CD4-positive, alpha-beta memory T cell (primary cell): ENCODE measurements around the gene BRD1. TPM values are rescaled to one million over a fixed set of nuclear protein-coding genes. Genes with fewer than 3 reads are reported as not detected.
A peak's percentile ranks its signal among the peaks of the same experiment; 100 is the strongest.

Source experiments
- CTCF ChIA-PET: fragments of 350-600 bp; sonication (Branson Sonifier 250); formaldehyde crosslinking; loops from one replicate; lab custom pipeline; 2021; ENCODE audit warnings: inconsistent platforms; ENCODE audit not compliant: partially characterized antibody; lab: Charles Lee
- POLR2A ChIA-PET: fragments of 350-600 bp; sonication (Branson Sonifier 250); formaldehyde crosslinking; loops from one replicate; lab custom pipeline; 2021; ENCODE audit not compliant: partially characterized antibody; lab: Charles Lee
- DNase-seq, 5 donors: peaks; one replicate each; pipeline versions ENCODE4 v3.0.0 to v3.0.0-alpha.2; 2020 to 2022; ENCODE audit warnings: mixed read lengths in 1 of 5
- H3K27ac ChIP-seq: one replicate; pipeline ENCODE4 v1.7.0; 2013; ENCODE audit warnings: low read depth, low read length
- H3K27me3 ChIP-seq: 2 replicates; pipeline ENCODE4 v1.7.0; 2013; ENCODE audit warnings: mild to moderate bottlenecking, low read length, moderate library complexity; ENCODE audit not compliant: insufficient read depth
- H3K36me3 ChIP-seq: 2 replicates; pipeline ENCODE4 v1.7.0; 2013; ENCODE audit warnings: mild to moderate bottlenecking, low read length, moderate library complexity; ENCODE audit not compliant: insufficient read depth
- H3K4me1 ChIP-seq: 2 replicates; pipeline ENCODE4 v1.7.0; 2013; ENCODE audit warnings: mild to moderate bottlenecking, low read length, moderate library complexity; ENCODE audit not compliant: insufficient read depth
- H3K4me3 ChIP-seq, 2 donors: one replicate each; pipeline ENCODE4 v1.7.0; 2013; ENCODE audit warnings: low read length in 2 of 2, mild to moderate bottlenecking in 1 of 2
- H3K9me3 ChIP-seq, 2 donors: one replicate each; pipeline ENCODE4 v1.7.0; 2013; ENCODE audit warnings: low read length in 2 of 2, control low read depth in 1 of 2; ENCODE audit not compliant: control insufficient read depth in 1 of 2
- H3K27ac Mint-ChIP-seq, 7 donors: one replicate each; pipeline ENCODE4 v1.8.0; 2020 to 2021; ENCODE audit warnings: mixed read lengths in 7 of 7, mild to moderate bottlenecking in 6 of 7, inconsistent platforms in 3 of 7, moderate library complexity in 3 of 7
- H3K27me3 Mint-ChIP-seq, 2 donors: one replicate each; pipeline ENCODE4 v1.8.0; 2020 to 2021; ENCODE audit warnings: mixed read lengths in 2 of 2
- H3K36me3 Mint-ChIP-seq, 2 donors: one replicate each; pipeline ENCODE4 v1.8.0; 2020 to 2021; ENCODE audit warnings: mixed read lengths in 2 of 2, inconsistent platforms in 1 of 2, mild to moderate bottlenecking in 1 of 2
- H3K4me1 Mint-ChIP-seq, 4 donors: one replicate each; pipeline ENCODE4 v1.8.0; 2020 to 2021; ENCODE audit warnings: mixed read lengths in 4 of 4, mild to moderate bottlenecking in 1 of 4
- H3K4me3 Mint-ChIP-seq, 8 donors: one replicate each; pipeline ENCODE4 v1.8.0; 2020 to 2021; ENCODE audit warnings: mixed read lengths in 8 of 8, mild to moderate bottlenecking in 7 of 8, moderate library complexity in 6 of 8, inconsistent platforms in 3 of 8
- H3K9me3 Mint-ChIP-seq, 8 donors: one replicate each; pipeline ENCODE4 v1.8.0; 2020 to 2021; ENCODE audit warnings: mixed read lengths in 8 of 8, mild to moderate bottlenecking in 5 of 8, inconsistent platforms in 3 of 8, moderate library complexity in 1 of 8
- intact Hi-C: fragments of 100-400 bp; cut with micrococcal nuclease; formaldehyde crosslinking; loops from one replicate; pipeline ENCODE4 v1.15.1; 2023
- polyA plus RNA-seq, 2 donors: library from polyadenylated mRNA; unstranded; fragments of 300-500 nt; fragmentation: Illumina TruSeq; gene quantifications; one replicate each; pipeline ENCODE4 v1.2.3, GENCODE V29; 2021
- total RNA-seq, 2 experiments: library from RNA; stranded (reverse); gene quantifications; one replicate each; pipeline ENCODE4 v1.2.3, GENCODE V29; 2021

Gene BRD1
- total and polyA plus RNA-seq, 4 experiments from 2014 or later = 0.94 to 88.1 (median 44.6) TPM

- H3K4me3 Mint-ChIP-seq = no peak overlapping the region
- H3K9me3 ChIP-seq = no peaks in the 10 kb centered on the region
- no peak overlapping the region for H3K4me3 ChIP-seq
- H3K27me3 Mint-ChIP-seq = no peaks in the 10 kb centered on the region
- POLR2A ChIA-PET = no interaction called here
- H3K4me1 ChIP-seq = peaks cover 10% of the 10 kb centered on the region
- H3K4me1 Mint-ChIP-seq = peaks cover 17 to 48% (median 23%) of the 10 kb centered on the region in 4 donors
- DNase-seq = no peak
- peaks cover 44 to 70% of the 10 kb centered on the region in 2 donors for H3K36me3 Mint-ChIP-seq
- H3K27me3 ChIP-seq = no peaks in the 10 kb centered on the region
- CTCF ChIA-PET = interaction anchor here (1.8 kb wide), 1 partner anchor 233 kb away, joined by 4 read pairs; no protein-coding TSS in a partner anchor
- H3K36me3 ChIP-seq = peaks cover 60% of the 10 kb centered on the region
- no peaks in the 10 kb centered on the region for H3K9me3 Mint-ChIP-seq
- H3K27ac Mint-ChIP-seq = peak overlapping the region in 2 of 7 donors; percentile 62 to 70
- intact Hi-C loops = no loop called here
- H3K27ac ChIP-seq = no peak overlapping the region
These were observed 30.0 kb downstream of the BRD1 start for GRCh38 chr22:49797706-49798105.

DNA sequence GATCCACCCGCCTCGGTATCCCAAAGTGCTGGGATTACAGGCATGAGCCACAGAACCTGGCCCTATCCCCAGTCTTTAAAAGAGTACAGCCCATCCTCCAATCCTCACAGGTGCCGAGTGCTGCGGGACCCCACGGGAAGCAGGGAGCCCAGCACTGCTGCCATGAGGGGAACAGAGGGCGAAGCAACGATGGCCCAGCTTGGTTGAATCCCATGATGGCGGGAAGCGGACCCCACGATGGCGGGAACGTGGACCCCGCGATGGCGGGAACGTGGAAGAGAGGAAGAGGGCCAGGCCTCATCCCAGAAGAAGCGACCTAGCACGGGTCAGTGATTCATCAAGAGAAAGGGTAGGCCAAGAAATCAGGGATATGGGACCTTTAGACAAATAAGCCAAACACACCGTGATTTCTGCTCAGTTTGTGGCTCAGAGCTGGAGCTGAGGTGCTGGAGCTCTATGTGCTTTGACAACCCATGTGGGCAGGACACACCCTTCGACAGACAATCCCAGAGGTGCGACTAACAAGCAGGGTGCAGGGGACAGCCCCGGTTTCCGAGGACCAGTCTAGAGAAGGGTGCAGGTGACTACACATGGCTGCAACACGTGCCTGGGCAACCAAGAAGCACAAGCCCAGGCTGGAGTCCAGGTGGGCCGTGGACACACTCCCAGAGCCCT is 30.9 kb downstream of the BRD1 start:
- Mint-ChIP-seq H3K4me1 (peaks cover 14 to 51% (median 25%) of the 10 kb centered on the region in 4 donors), H3K9me3 (no peaks in the 10 kb centered on the region), H3K4me3 (no peak overlapping the region), H3K27ac (peak overlapping the region in 4 of 7 donors; percentile 46 to 72 (median 69)), H3K27me3 (no peaks in the 10 kb centered on the region), H3K36me3 (peaks cover 46 to 75% of the 10 kb centered on the region in 2 donors)
- Histone ChIP-seq H3K27me3 (no peaks in the 10 kb centered on the region), H3K36me3 (peaks cover 68% of the 10 kb centered on the region), H3K27ac (no peak overlapping the region), H3K4me1 (peaks cover 12% of the 10 kb centered on the region), H3K9me3 (no peaks in the 10 kb centered on the region), H3K4me3 (no peak overlapping the region)
- no peak for DNase-seq
- intact Hi-C loops = no loop called here
- CTCF ChIA-PET = interaction anchor here (1.8 kb wide), 1 partner anchor 234 kb away, joined by 4 read pairs; no protein-coding TSS in a partner anchor
- POLR2A ChIA-PET = interaction anchor here (0.6 kb wide), 1 partner anchor 42 kb away, joined by 3 read pairs; no protein-coding TSS in a partner anchor

DNA sequence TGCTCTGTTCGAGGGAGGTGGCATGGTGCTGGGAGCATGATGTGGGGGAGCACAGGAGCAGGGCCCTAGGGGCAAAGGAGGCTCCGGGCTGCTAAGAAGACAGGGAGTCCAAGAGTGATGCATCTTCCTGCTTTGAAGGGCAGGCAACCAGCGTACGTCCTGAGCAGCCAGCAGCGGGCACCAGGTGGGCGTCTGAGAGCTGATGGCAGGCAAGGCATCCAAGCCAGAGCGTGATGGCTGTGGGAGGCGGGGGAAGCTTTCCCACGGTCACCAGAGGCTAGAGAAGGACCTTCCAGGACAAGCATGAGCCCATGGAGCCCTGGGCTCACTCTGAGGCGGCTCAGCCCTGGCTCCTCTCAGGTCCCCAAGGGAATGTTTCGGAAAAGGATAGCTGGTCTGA is 32.2 kb downstream of the BRD1 start:
- H3K27me3 ChIP-seq = no peaks in the 10 kb centered on the region
- ChIA-PET POLR2A (no interaction called here), CTCF (no interaction called here)
- H3K27me3 Mint-ChIP-seq = no peaks in the 10 kb centered on the region
- H3K4me3 Mint-ChIP-seq = no peak overlapping the region
- no peak overlapping the region for H3K27ac ChIP-seq
- intact Hi-C loops = no loop called here
- peaks cover 21% of the 10 kb centered on the region for H3K4me1 ChIP-seq
- peaks cover 67% of the 10 kb centered on the region for H3K36me3 ChIP-seq
- no peak overlapping the region for H3K4me3 ChIP-seq
- H3K4me1 Mint-ChIP-seq = peaks cover 17 to 51% (median 27%) of the 10 kb centered on the region in 4 donors
- no peaks in the 10 kb centered on the region for H3K9me3 ChIP-seq
- H3K27ac Mint-ChIP-seq = peak overlapping the region in 4 of 7 donors; percentile 42 to 80 (median 48)
- no peak for DNase-seq
- H3K36me3 Mint-ChIP-seq = peaks cover 50 to 76% of the 10 kb centered on the region in 2 donors
- no peaks in the 10 kb centered on the region for H3K9me3 Mint-ChIP-seq

DNA sequence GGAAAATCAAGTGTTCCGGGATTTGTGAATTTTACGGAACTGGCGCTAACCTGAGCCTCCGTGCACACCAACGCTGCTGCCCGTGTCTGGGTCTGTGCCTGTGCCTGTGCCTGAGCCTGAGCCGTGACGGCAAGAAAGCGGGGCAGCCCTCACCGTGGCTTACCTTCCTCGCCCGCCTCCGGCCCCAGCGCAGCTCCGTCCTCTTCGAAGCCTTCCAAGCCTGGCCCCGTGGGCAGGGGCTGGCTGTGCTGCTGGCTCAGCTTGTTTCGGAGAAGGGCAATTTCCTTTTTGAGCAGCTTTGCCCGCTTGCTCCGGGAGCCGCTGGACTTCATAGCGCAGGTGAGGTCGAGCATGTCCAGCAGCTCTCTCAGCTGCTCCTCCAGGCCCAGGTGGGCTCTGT is 33.8 kb downstream of the BRD1 start:
- Mint-ChIP-seq H3K36me3 (peaks cover 47 to 77% of the 10 kb centered on the region in 2 donors), H3K4me3 (no peak overlapping the region), H3K9me3 (no peaks in the 10 kb centered on the region), H3K27me3 (no peaks in the 10 kb centered on the region), H3K4me1 (peaks cover 23 to 56% (median 40%) of the 10 kb centered on the region in 4 donors), H3K27ac (no peak overlapping the region)
- H3K4me1 ChIP-seq = peaks cover 32% of the 10 kb centered on the region
- no peaks in the 10 kb centered on the region for H3K27me3 ChIP-seq
- DNase-seq = peak in 1 of 5 donors; percentile 9
- intact Hi-C loops = no loop called here
- H3K27ac ChIP-seq = no peak overlapping the region
- ChIA-PET CTCF (no interaction called here), POLR2A (no interaction called here)
- H3K9me3 ChIP-seq = no peaks in the 10 kb centered on the region
- H3K4me3 ChIP-seq = no peak overlapping the region
- H3K36me3 ChIP-seq = peaks cover 66% of the 10 kb centered on the region

- no peaks in the 10 kb centered on the region for H3K9me3 Mint-ChIP-seq
- no peak overlapping the region for H3K4me3 ChIP-seq
- peaks cover 47 to 79% of the 10 kb centered on the region in 2 donors for H3K36me3 Mint-ChIP-seq
- no peak overlapping the region for H3K27ac ChIP-seq
- H3K4me1 Mint-ChIP-seq = peaks cover 23 to 62% (median 44%) of the 10 kb centered on the region in 4 donors
- H3K27ac Mint-ChIP-seq = peak overlapping the region in 4 of 7 donors; percentile 4 to 89 (median 46)
- no peaks in the 10 kb centered on the region for H3K27me3 ChIP-seq
- H3K27me3 Mint-ChIP-seq = no peaks in the 10 kb centered on the region
- DNase-seq = peak in 1 of 5 donors; percentile 16
- no peaks in the 10 kb centered on the region for H3K9me3 ChIP-seq
- CTCF ChIA-PET = no interaction called here
- peak overlapping the region in 1 of 8 donors; percentile 41 for H3K4me3 Mint-ChIP-seq
- intact Hi-C loops = no loop called here
- POLR2A ChIA-PET = no interaction called here
- peaks cover 61% of the 10 kb centered on the region for H3K36me3 ChIP-seq
- H3K4me1 ChIP-seq = peaks cover 38% of the 10 kb centered on the region
These were observed 34.4 kb downstream of the BRD1 start for GRCh38 chr22:49793296-49793695.

DNA sequence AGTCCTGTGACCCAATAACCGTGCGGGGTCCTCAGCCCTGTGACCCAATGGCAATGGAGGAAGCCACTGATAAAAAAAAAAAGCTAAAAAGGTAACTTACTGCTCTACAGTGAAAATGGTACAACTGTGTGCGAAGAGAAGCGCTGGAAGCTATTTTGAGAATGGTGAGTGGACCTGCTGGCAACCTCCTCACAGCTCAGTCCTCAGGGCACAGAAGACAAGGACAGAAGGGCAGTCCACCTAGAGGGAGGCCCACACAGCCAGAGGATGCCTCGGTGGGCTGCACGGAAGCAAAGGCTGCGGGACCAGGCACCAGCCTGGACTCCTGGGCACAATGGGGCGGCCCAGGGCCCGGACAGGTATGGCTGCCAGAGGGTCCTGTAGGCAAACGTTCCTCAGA is 35.6 kb downstream of the BRD1 start:
- ChIA-PET POLR2A (no interaction called here), CTCF (no interaction called here)
- no peaks in the 10 kb centered on the region for H3K9me3 Mint-ChIP-seq
- H3K27ac ChIP-seq = no peak overlapping the region
- H3K27ac Mint-ChIP-seq = peak overlapping the region in 3 of 7 donors; percentile 70 to 89 (median 85)
- H3K36me3 ChIP-seq = peaks cover 61% of the 10 kb centered on the region
- H3K36me3 Mint-ChIP-seq = peaks cover 49 to 75% of the 10 kb centered on the region in 2 donors
- H3K4me1 ChIP-seq = peaks cover 43% of the 10 kb centered on the region
- H3K4me3 ChIP-seq = no peak overlapping the region
- no peaks in the 10 kb centered on the region for H3K27me3 ChIP-seq
- DNase-seq = peak in 1 of 5 donors; percentile 7
- no peak overlapping the region for H3K4me3 Mint-ChIP-seq
- intact Hi-C loops = no loop called here
- H3K4me1 Mint-ChIP-seq = peaks cover 27 to 72% (median 49%) of the 10 kb centered on the region in 4 donors
- H3K27me3 Mint-ChIP-seq = no peaks in the 10 kb centered on the region
- H3K9me3 ChIP-seq = no peaks in the 10 kb centered on the region

DNA sequence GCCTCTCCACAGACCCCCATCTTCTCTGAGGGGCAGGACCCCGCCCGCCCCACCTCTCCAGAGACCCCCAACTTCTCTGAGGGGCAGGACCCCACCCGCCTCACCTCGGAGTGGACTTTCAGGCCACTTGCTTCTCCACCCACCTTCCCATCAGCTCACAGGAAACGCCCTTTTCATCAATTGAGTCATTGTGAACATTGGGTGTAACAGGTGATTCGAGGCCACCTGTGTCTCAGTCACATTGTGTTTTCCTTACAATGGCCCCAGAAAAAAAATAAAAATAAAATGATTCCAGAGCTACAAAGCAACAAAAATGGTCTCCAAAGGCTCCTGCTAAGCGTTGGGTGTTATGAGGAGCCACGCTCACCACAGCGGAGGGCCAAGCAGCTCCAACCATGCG is 36.0 kb downstream of the BRD1 start:
- Histone ChIP-seq H3K9me3 (no peaks in the 10 kb centered on the region), H3K4me3 (no peak overlapping the region), H3K27me3 (no peaks in the 10 kb centered on the region), H3K36me3 (peaks cover 61% of the 10 kb centered on the region), H3K4me1 (peaks cover 43% of the 10 kb centered on the region), H3K27ac (no peak overlapping the region)
- CTCF ChIA-PET = no interaction called here
- Mint-ChIP-seq H3K9me3 (no peaks in the 10 kb centered on the region), H3K27me3 (no peaks in the 10 kb centered on the region), H3K4me3 (peak overlapping the region in 2 of 8 donors; percentile 36 to 59), H3K27ac (peak overlapping the region in 5 of 7 donors; percentile 77 to 89 (median 83)), H3K36me3 (peaks cover 48 to 73% of the 10 kb centered on the region in 2 donors), H3K4me1 (peaks cover 27 to 71% (median 49%) of the 10 kb centered on the region in 4 donors)
- peak in 1 of 5 donors; percentile 28 for DNase-seq
- POLR2A ChIA-PET = interaction anchor here (0.6 kb wide), 1 partner anchor 34 kb away, joined by 3 read pairs; no protein-coding TSS in a partner anchor
- intact Hi-C loops = no loop called here
